Measurements from ENCODE around the gene TEKT5.

DNA sequence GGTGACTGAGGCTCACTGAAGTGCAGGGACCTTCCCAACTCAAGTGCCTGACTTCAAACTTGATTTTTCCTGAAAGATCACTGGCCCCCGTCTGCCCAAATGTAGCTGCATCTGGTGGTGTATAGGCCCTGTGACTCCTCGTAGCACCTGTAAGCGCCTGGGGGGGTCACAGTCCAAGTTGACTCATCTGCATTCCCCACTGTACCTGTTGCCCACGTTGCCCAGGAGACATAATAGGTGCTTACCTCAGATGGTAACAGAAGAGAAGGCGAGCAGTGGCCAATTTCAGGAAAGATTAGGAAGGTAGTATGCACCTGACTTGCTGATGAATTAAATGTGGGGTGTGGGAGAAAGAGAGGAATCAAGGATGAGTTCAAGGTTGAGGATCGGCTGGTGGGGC lies 70.2 kb downstream of the TEKT5 start:
- TF ChIP-seq, protein P1, sequence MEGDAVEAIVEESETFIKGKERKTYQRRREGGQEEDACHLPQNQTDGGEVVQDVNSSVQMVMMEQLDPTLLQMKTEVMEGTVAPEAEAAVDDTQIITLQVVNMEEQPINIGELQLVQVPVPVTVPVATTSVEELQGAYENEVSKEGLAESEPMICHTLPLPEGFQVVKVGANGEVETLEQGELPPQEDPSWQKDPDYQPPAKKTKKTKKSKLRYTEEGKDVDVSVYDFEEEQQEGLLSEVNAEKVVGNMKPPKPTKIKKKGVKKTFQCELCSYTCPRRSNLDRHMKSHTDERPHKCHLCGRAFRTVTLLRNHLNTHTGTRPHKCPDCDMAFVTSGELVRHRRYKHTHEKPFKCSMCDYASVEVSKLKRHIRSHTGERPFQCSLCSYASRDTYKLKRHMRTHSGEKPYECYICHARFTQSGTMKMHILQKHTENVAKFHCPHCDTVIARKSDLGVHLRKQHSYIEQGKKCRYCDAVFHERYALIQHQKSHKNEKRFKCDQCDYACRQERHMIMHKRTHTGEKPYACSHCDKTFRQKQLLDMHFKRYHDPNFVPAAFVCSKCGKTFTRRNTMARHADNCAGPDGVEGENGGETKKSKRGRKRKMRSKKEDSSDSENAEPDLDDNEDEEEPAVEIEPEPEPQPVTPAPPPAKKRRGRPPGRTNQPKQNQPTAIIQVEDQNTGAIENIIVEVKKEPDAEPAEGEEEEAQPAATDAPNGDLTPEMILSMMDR (IDR thresholded peaks at IDR 0.05): no peak
- TF ChIP-seq EP300 (IDR thresholded peaks at IDR 0.05) (no peak), POLR2AphosphoS5 (IDR thresholded peaks at IDR 0.05) (no peak)

All from esophagus muscularis mucosa (tissue), 4 donors.